Glutamatergic neuron (in vitro differentiated cells): ENCODE measurements around the gene CHD9. TPM values are rescaled to one million over a fixed set of nuclear protein-coding genes. Genes with fewer than 3 reads are reported as not detected.
"Not testable (repeated sequence)": the region's sequence is repeated elsewhere in the genome, so short reads cannot be mapped to it uniquely, and the experiment has no call there.

ENCODE experiments used
- DNase-seq: peaks from one replicate; pipeline ENCODE4 v3.0.0; 2022
- H3K27ac Mint-ChIP-seq: one replicate; pipeline ENCODE4 v1.8.0; 2020; ENCODE audit warnings: mild to moderate bottlenecking, mixed read lengths, inconsistent platforms; ENCODE audit not compliant: unreplicated experiment
- H3K27me3 Mint-ChIP-seq: one replicate; pipeline ENCODE4 v1.8.0; 2020; ENCODE audit warnings: mild to moderate bottlenecking, moderate library complexity, mixed read lengths, inconsistent platforms; ENCODE audit not compliant: unreplicated experiment
- H3K36me3 Mint-ChIP-seq: one replicate; pipeline ENCODE4 v1.8.0; 2020; ENCODE audit warnings: mild to moderate bottlenecking, mixed read lengths, inconsistent platforms; ENCODE audit not compliant: unreplicated experiment
- H3K4me1 Mint-ChIP-seq: one replicate; pipeline ENCODE4 v1.8.0; 2020; ENCODE audit warnings: mild to moderate bottlenecking, low read depth, mixed read lengths, inconsistent platforms; ENCODE audit not compliant: unreplicated experiment
- H3K4me3 Mint-ChIP-seq: one replicate; pipeline ENCODE4 v1.8.0; 2020; ENCODE audit warnings: mild to moderate bottlenecking, mixed read lengths, inconsistent platforms; ENCODE audit not compliant: unreplicated experiment
- H3K9me3 Mint-ChIP-seq: one replicate; pipeline ENCODE4 v1.8.0; 2020; ENCODE audit warnings: mild to moderate bottlenecking, moderate library complexity, mixed read lengths, inconsistent platforms; ENCODE audit not compliant: unreplicated experiment
- CTCF ChIP-seq: fragments of 200-600 bp; sonication (generic); IDR thresholded peaks from one replicate; pipeline ENCODE4 v1.5.0; 2021; ENCODE audit not compliant: partially characterized antibody, unreplicated experiment
- total RNA-seq: library from RNA; stranded (reverse); fragmentation: NEBNext Ultra II Directional; extraction: Animal tissue kit (Norgen Biotek cat#: 25700); gene quantifications from one replicate; pipeline ENCODE4 v1.2.1, GENCODE V29; 2021; ENCODE audit not compliant: unreplicated experiment

The CHD9 gene
- total RNA-seq, 1 donor from 2014 or later = 120 TPM

GRCh38 chr16:53261276-53261675 lies 206.5 kb downstream of the CHD9 start:
- Mint-ChIP-seq H3K27me3 (no peaks in the 10 kb centered on the region), H3K9me3 (peaks cover 2% of the 10 kb centered on the region), H3K4me3 (no peak overlapping the region), H3K4me1 (no peaks in the 10 kb centered on the region), H3K27ac (no peak overlapping the region), H3K36me3 (peaks cover 7% of the 10 kb centered on the region)
- no peak for DNase-seq
- TF ChIP-seq CTCF = no peak

- H3K9me3 Mint-ChIP-seq = peaks cover 2% of the 10 kb centered on the region
- no peak for DNase-seq
- no peak overlapping the region for H3K27ac Mint-ChIP-seq
- H3K27me3 Mint-ChIP-seq = no peaks in the 10 kb centered on the region
- no peak overlapping the region for H3K4me3 Mint-ChIP-seq
- no peaks in the 10 kb centered on the region for H3K4me1 Mint-ChIP-seq
- no peak for TF ChIP-seq CTCF
- H3K36me3 Mint-ChIP-seq = peaks cover 7% of the 10 kb centered on the region
Measured at GRCh38 chr16:53262645-53263044, 207.9 kb downstream of the CHD9 start.

GRCh38 chr16:53266156-53266555 lies 211.4 kb downstream of the CHD9 start:
- no peaks in the 10 kb centered on the region for H3K9me3 Mint-ChIP-seq
- no peaks in the 10 kb centered on the region for H3K36me3 Mint-ChIP-seq
- no peaks in the 10 kb centered on the region for H3K27me3 Mint-ChIP-seq
- no peaks in the 10 kb centered on the region for H3K4me1 Mint-ChIP-seq
- H3K27ac Mint-ChIP-seq = no peak overlapping the region
- no peak for DNase-seq
- no peak for TF ChIP-seq CTCF
- no peak overlapping the region for H3K4me3 Mint-ChIP-seq

GRCh38 chr16:53278498-53278897 lies 223.7 kb downstream of the CHD9 start:
- not testable (repeated sequence) for H3K27ac Mint-ChIP-seq, H3K4me1 Mint-ChIP-seq, H3K27me3 Mint-ChIP-seq, DNase-seq, H3K4me3 Mint-ChIP-seq, H3K36me3 Mint-ChIP-seq, H3K9me3 Mint-ChIP-seq

GRCh38 chr16:53281280-53281679 lies 226.5 kb downstream of the CHD9 start:
- Mint-ChIP-seq H3K4me1 (no peaks in the 10 kb centered on the region), H3K4me3 (no peak overlapping the region), H3K27ac (no peak overlapping the region), H3K27me3 (no peaks in the 10 kb centered on the region), H3K36me3 (peaks cover 5% of the 10 kb centered on the region), H3K9me3 (no peaks in the 10 kb centered on the region)
- no peak for DNase-seq
- no peak for TF ChIP-seq CTCF

GRCh38 chr16:53281859-53282258 lies 227.1 kb downstream of the CHD9 start:
- no peak overlapping the region for H3K4me3 Mint-ChIP-seq
- H3K4me1 Mint-ChIP-seq = no peaks in the 10 kb centered on the region

More at GRCh38 chr16:53281859-53282258, 227.1 kb downstream of the CHD9 start:
- H3K36me3 Mint-ChIP-seq = peaks cover 5% of the 10 kb centered on the region
- no peak overlapping the region for H3K27ac Mint-ChIP-seq
- H3K27me3 Mint-ChIP-seq = no peaks in the 10 kb centered on the region
- no peak for DNase-seq
- TF ChIP-seq CTCF = no peak
- H3K9me3 Mint-ChIP-seq = no peaks in the 10 kb centered on the region
